ENCODE results near the gene BLOC1S6. TPM values are rescaled to one million over a fixed set of nuclear protein-coding genes. Genes with fewer than 3 reads are reported as not detected.
A peak's percentile ranks its signal among the peaks of the same experiment; 100 is the strongest.

Gene BLOC1S6
- total RNA-seq, 3 donors from 2014 or later, result 21.3 to 39.6 (median 30.0) TPM

GRCh38 chr15:45606841-45607240 lies 19.7 kb downstream of the BLOC1S6 start:
- no peaks in the 10 kb centered on the region for H3K4me1 ChIP-seq (ENCODE audit: low read depth)
- ATAC-seq (no peak), DNase-seq (no peak)
- no peaks in the 10 kb centered on the region for H3K36me3 ChIP-seq (ENCODE audit: low read depth)
- intact Hi-C loops (cut with DNase I, micrococcal nuclease), result no loop called here
- H3K9me3 ChIP-seq, result no peaks in the 10 kb centered on the region
- TF ChIP-seq CTCF (IDR thresholded peaks at IDR 0.05), result no peak
- no peak overlapping the region for H3K4me3 ChIP-seq

GRCh38 chr15:45611305-45611704 lies 24.1 kb downstream of the BLOC1S6 start:
- no peak overlapping the region for H3K4me3 ChIP-seq
- intact Hi-C loops (cut with DNase I, micrococcal nuclease), result loop anchor here in 1 of 2 donors (5.0 kb wide), 1 partner anchor 154 kb away; no protein-coding TSS in a partner anchor
- no peaks in the 10 kb centered on the region for H3K9me3 ChIP-seq
- no peaks in the 10 kb centered on the region for H3K4me1 ChIP-seq (ENCODE audit: low read depth)
- ATAC-seq, result no peak
- no peaks in the 10 kb centered on the region for H3K36me3 ChIP-seq (ENCODE audit: low read depth)
- no peak for TF ChIP-seq CTCF (IDR thresholded peaks at IDR 0.05)
- DNase-seq, result no peak

- Histone ChIP-seq H3K4me1 (ENCODE audit: low read depth) (peaks cover 7% of the 10 kb centered on the region), H3K4me3 (no peak overlapping the region), H3K36me3 (ENCODE audit: low read depth) (no peaks in the 10 kb centered on the region), H3K9me3 (no peaks in the 10 kb centered on the region)
- peak; percentile 48 for ATAC-seq
- no peak for DNase-seq
- intact Hi-C loops (cut with DNase I, micrococcal nuclease), result loop anchor here in 1 of 2 donors (5.0 kb wide), 1 partner anchor 156 kb away; no protein-coding TSS in a partner anchor
- no peak for TF ChIP-seq CTCF (IDR thresholded peaks at IDR 0.05)
Observed at GRCh38 chr15:45612790-45613415, 25.7 kb downstream of the BLOC1S6 start.

GRCh38 chr15:45616901-45617323 lies 29.7 kb downstream of the BLOC1S6 start:
- Histone ChIP-seq H3K4me3 (no peak overlapping the region), H3K36me3 (ENCODE audit: low read depth) (no peaks in the 10 kb centered on the region), H3K4me1 (ENCODE audit: low read depth) (peaks cover 7% of the 10 kb centered on the region), H3K9me3 (no peaks in the 10 kb centered on the region)
- TF ChIP-seq CTCF (IDR thresholded peaks at IDR 0.05), result no peak
- intact Hi-C loops (cut with DNase I, micrococcal nuclease), result no loop called here
- peak; percentile 78 for ATAC-seq
- DNase-seq, result peak in 1 of 3 donors; percentile 41

GRCh38 chr15:45618813-45619212 lies 31.6 kb downstream of the BLOC1S6 start:
- TF ChIP-seq CTCF (IDR thresholded peaks at IDR 0.05), result no peak
- no peaks in the 10 kb centered on the region for H3K36me3 ChIP-seq (ENCODE audit: low read depth)
- H3K4me1 ChIP-seq (ENCODE audit: low read depth), result peaks cover 7% of the 10 kb centered on the region
- no peak for ATAC-seq
- no peak overlapping the region for H3K4me3 ChIP-seq
- no peak for DNase-seq
- H3K9me3 ChIP-seq, result no peaks in the 10 kb centered on the region
- intact Hi-C loops (cut with DNase I, micrococcal nuclease), result no loop called here
